NCI-H2029 (cell line): ENCODE data around the gene SPDL1.

ENCODE experiments used
- DNase-seq: peaks from one replicate; lab custom pipeline; 2025; lab: John Stamatoyannopoulos, UW

SPDL1 gene

DNA sequence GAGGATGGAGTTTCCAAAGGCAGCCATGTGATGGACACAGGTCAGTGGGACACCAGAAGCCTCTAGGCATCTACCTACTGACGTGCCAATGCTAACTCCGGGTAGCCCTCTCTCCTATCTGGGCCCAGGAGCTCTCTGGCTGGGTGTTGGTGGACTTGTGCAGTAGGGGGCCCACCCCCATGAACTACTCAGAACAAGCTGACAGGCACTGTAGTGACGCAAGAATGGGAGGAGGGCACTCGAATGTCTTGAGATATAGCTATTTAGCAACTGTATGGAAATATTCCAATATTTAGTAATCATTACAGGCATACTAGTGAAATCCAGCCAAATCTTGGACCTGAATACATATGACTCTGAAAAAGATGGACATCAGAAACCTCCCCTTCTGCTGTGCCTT is 47.8 kb downstream of the SPDL1 start:
- DNase-seq: no peak

DNA sequence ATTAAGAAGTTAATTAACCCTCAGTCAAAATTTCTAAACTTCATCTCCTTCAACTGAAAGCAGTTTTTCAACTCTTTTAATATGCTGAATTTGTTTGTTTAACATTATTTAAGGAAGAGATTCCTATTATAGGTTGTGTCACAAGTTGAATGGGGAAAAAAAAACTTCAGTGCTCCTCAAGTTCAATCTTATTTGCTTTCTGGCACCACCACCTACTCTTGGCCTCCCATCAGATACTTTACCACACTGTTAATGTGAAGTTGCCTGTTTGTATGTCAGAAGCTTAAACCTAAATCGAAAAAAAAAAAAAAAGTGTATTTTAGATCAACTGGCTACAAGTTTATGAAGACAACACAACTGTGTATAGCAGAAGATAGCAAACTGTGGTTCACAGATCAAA is 49.4 kb downstream of the SPDL1 start:
- no peak for DNase-seq

DNA sequence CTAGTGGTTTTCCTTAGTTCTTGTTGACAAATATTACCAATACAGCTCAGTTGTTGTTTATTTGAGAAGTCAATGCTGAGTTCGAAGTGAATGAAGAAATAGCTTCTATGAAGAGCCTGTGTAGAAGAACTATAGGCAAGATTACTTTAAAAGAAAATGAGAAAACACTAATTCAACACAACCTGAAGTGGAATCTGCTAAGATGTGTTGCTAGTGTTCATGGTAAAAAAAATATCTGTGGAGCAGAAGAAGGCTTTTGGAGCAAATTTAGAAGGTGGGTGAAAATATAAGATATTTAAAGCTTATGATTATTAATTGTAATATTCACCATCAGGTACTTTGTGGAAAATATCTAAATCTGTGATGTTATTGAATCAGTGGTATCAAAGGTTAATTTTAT is 51.0 kb downstream of the SPDL1 start:
- DNase-seq: no peak

DNA sequence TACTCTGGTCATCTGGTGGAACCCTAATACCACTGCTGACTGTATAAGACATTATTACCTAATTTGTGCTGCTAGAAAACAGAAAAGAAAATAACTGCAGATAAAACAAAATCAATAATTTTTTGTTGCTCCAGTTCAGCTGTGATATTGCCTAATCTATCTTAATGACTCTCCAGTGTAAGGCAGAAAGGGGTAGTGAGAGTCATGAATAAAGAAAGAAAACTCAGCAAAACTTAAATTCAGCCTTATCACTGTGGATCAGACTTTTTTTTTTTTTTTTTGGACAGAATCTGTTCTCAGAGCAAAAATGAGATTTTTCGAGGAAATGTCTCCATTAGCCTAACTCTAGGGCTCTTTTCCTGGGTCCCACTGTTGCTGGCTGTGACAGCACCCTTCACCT is 52.4 kb downstream of the SPDL1 start:
- DNase-seq: no peak

DNA sequence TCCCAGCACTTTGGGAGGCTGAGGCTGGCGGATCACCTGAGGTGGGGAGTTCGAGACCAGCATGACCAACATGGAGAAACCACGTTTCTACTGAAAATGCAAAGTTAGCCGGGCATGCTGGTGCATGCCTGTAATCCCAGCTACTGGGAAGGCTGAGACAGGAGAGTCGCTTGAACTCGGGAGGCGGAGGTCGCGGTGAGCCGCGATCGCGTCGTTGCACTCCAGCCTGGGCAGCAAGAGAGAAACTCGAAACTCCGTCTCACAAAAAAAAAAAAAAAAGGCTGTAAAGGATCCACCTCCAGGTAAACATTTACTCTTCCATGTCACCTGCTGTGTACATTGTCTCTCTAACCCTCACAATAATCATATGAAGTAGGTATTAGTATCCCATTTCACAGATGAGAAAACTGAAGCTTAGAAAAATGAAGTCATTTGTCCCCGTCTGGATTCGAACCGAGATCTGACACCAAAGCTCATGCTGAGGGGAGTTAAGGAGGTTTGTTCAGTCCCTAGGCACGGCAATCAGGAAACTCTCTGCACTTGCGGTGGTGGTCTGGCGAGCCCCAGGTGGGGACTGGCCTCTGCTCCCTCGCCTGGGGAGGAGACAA is 53.0 kb downstream of the SPDL1 start:
- DNase-seq: peak; percentile 26

DNA sequence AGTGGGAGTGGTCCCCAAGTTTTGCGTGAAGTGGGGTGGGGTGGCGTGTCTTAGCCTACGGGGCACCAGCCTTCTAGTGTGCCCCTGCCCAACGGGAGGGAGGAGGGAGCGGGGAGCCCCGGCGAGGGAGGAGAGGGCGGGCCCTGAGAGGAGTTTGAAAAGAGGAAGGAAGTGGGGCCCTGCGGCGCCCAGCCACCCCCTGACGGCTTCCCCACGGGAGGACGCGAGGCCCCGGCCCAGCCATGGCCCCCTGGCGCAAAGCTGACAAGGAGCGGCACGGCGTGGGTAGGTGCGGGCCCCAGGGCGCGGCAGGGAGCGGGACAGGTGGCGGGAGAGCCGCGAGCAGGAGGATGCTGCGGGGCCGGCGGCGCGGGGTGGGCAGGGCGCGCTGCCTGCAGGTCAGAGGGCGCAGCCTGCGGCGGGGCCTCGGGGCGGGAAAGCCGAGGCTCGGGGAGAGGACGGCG is 53.5 kb downstream of the SPDL1 start, which contains the start of gene DOCK2:
Gene DOCK2, plus strand, starts transcription at position 191 of the 464 bp plus-strand sequence. Its CDS starts 52 bp downstream, at position 243.
- DNase-seq: no peak

DNA sequence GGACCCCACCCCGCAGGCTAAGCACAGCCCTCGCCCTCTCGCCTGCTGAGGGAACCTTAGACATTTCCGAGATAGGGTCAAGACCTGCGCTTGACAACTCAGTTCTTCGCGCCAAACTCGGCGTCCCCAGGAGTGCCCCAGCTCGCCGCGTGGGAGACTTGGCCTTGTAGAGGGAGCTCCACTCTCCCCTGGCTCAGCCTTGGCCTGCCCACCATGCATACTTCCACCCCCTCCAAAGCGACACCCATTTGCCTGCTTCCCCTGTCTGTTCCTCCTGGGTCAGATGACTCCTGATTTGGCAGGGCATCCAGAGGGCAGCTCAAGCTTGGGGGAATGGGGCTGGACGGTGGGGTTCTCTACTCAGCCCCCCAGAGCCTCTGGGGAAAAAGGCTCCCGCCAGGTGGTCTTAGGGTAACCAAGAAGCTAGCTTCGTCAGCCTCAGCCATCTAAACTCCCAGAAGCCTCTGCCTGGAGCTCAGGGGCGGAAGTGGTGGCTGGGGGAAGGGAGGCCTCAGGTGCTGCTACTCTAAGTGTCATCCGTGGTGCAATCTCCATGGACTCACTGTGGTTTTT is 54.1 kb downstream of the SPDL1 start:
- no peak for DNase-seq

DNA sequence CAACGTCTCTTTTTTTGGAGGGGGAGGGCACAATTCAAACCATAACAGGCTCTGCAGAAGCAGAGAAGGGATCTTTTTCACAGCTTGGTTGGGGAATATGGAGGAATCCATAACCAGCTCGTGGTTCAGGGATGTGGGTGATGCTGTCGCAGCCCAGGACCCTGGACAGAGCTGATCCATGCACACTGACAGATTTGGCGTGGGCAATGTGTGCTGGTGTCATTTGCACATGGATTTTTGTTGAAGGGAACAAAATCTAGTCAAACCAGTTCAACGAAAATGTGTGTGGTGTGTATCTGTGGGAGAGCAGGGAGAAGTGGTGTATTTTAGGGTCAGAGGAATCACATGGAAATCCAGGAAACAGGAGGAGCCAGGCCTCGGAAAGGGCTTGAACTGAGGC is 57.7 kb downstream of the SPDL1 start:
- no peak for DNase-seq

DNA sequence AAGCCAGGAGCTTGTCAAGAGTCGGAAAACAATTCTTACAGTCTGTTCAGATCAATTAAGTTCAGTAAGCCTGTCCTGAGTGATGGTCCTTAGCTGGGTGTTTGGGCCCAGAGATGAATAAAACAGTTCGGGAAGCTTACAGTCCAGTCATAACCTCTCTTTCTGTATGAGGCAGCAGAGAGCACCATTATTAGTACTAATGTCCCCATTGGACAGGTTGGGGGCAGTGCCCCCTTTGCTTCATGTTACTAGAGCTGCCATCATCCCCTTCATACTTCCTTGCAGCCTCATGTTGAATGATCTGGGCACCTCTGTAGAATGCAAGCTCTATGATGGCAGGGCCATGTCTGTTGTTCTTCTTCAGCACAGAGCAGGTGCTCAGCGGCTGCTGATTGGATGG is 63.3 kb downstream of the SPDL1 start:
- no peak for DNase-seq

DNA sequence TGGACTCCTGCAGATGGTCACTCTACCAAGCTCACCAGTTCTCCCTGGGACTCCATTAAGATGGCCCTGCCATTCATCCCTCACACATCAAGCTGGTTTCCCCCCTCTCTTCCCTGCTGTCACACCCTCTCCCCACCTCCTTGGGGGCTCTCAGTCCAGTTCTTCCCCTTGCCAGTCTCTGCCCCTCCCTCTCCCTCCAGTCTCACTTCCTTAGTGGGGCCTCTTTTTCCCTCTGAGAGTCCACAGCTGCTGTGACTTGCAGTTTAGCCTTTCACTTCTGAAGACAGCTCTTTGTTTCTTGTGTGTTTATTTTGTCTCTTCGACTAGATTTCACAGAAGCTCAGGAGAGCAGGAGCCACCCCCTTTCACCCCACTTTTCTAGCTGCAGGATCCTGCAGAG is 64.0 kb downstream of the SPDL1 start:
- no peak for DNase-seq

DNA sequence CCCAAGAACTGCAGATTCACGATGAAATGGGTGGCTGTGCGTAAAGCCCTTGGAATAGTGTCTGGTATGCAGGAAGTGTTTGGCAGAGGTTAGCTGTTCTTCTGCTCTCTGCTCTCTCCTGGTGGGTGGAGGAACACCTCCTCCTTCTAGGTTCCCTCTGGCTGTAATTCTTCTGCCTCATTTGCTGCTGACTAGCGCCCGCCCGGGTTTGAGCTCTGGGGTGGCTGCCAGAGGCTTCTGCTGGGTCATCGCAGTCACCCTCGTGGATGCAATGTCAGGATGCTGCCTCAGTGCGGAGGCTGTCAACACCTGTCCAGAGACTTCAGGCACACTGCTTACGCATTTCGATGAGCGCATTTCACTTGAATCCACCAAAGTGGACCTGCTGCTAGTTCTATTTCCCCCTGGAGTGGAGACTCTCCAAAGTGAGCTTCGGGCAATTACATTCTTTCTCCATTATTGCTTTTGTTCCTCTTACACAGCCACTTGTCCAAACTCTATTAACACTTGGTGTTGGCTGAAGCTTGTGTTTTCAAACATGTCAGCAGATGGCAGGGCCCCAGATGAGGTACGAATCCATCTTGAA is 65.2 kb downstream of the SPDL1 start:
- DNase-seq: no peak

DNA sequence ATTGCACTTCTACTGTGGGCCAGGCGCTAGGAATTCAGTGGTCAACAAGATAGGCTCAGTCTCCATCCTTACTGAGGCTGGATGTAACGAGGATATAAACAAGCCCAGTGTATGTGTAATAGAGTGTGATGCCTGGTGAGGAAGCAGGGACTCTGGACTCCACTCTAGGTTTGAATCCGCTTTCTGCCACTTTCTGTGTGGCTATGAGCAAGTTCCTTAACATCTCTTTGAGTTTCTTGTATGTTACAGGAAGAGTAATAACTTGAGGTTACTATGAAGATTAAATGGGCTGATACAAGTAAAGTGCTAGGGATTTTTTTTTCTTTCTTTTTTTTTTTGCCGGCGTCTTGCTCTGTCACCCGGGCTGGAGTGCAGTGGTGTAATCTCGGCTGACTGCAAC is 65.9 kb downstream of the SPDL1 start:
- DNase-seq: no peak

DNA sequence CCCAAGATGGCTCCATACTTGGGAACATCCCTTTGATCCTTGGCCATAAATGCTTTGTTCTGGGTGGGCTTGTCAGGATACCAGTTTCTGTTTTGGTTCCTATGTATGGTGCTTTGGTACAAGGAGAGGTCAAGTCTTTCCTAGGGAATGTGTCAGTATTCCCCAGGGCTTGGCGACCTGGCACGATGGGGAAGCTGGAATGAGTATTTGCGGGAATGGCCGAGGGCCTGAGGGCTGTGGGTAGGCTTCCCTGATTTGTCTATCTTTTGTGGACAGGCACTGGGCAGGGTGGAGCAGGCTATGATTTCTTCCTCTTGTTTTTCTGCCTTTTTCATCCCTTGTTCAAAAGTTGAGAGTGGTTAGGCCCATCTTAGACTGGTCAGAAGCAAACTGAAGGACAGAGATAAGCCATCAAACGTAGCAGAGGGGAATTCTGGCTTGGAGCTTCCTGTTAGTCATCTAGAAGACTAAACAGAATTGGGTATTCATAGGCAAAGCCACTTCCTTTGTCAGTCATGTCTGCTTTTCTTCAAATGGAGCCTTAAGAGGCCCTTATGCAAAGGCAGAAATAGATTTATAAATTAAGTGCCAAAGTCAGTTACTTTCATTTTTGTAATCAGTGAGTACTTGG is 67.2 kb downstream of the SPDL1 start:
- no peak for DNase-seq

DNA sequence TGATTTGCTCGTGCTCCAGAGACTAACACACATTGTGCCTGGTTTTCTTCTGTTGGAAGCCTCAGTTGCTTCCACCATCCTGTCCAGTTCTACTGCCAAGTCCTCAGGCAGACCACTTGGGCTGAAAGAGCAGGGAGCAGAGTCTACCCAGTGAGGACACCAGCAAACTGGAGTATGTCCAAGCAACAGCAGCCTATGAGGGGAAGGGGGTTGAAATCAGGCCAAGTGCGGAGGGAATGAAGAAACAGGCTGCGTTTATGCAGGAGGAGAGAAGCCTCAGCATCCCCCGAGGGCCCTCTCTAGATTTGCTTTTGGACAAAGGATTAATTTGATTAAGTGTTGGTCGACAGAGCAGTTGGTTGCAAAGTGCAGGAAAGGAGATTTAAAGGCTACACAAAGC is 68.0 kb downstream of the SPDL1 start:
- no peak for DNase-seq

DNA sequence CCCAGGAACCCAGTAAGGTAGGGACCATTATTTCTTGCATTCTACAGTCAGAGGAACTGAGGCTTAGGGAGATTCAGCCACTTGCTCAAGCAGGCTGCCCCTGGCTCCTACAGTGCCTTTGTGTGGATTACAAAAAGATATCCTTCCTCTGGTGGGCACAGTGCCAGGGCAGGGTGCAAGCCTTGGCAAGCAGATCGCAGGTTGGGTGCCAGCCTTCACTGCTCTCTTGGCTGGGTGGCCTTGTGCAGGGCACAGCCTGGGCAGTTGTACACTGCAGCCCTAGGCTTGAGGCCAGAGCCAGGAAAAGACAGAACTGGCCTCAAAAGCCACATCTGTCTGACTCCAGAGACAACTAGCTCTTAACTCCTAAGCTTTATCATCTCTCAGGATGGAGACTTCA is 68.5 kb downstream of the SPDL1 start:
- no peak for DNase-seq

DNA sequence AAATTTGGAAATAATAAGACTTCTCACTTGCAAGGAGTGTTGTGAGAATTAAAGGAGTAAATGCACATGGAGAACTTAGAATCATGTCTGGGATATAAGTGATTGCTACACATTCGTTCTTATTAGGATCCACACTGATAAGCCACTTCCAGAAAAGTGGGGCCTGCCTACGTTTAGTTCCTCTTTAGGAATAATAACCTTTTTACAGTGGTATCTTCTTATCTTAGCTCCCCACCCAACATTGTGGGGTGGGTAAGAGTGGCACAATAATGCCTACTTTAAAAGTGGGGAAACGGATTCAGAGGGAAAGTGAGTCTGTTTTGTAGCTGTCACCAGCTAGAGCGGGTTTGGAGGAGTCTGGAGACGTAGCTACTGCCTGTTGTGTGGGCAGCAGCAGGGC is 69.5 kb downstream of the SPDL1 start:
- DNase-seq: no peak
